Adrenal gland (tissue), 12 donors: ENCODE data around the gene ZNF74. TPM values are rescaled to one million over a fixed set of nuclear protein-coding genes. Genes with fewer than 3 reads are reported as not detected.

Experiments used
- DNase-seq, 7 donors: peaks; one replicate each; pipeline ENCODE4 v3.0.0-alpha.2; 2019 to 2020
- H3K27ac ChIP-seq, 5 donors: fragments of 200-600 bp; sonication (generic) in 4 of 5; 1 replicate in 3 of 5; 2 replicates in 2 of 5; pipeline versions ENCODE4 v1.5.1 to v1.8.0; 2016 to 2020; ENCODE audit warnings: mild to moderate bottlenecking in 1 of 5
- H3K27me3 ChIP-seq: fragments of 200-600 bp; 2 replicates; pipeline ENCODE4 v1.8.0; 2021
- H3K36me3 ChIP-seq, 2 donors: fragments of 200-600 bp; replicated peaks in 1 of 2; 1 replicate in 1 of 2; 2 replicates in 1 of 2; pipeline versions ENCODE4 v1.5.1 to v1.8.0; 2018 to 2022
- H3K4me1 ChIP-seq, 2 donors: fragments of 200-600 bp; replicated peaks in 1 of 2; 1 replicate in 1 of 2; 2 replicates in 1 of 2; pipeline versions ENCODE4 v1.5.1 to v1.8.0; 2018 to 2021
- H3K4me3 ChIP-seq, 4 donors: fragments of 200-600 bp; sonication (generic) in 3 of 4; one replicate each; pipeline ENCODE4 v1.5.1; 2016 to 2018
- H3K9me3 ChIP-seq, 3 donors: fragments of 200-600 bp; sonication (generic) in 1 of 3; replicated peaks in 1 of 3; 1 replicate in 2 of 3; 2 replicates in 1 of 3; pipeline versions ENCODE4 v1.5.1 to v1.8.0; 2016 to 2021
- CTCF ChIP-seq, 6 experiments: fragments of 450-650 bp in 4 of 6; fragments of 200-600 bp in 2 of 6; sonication (generic) in 1 of 6; IDR thresholded peaks; 1 replicate in 5 of 6; 2 replicates in 1 of 6; pipeline versions ENCODE4 v1.5.1 to v1.8.0; 2016 to 2021; ENCODE audit warnings: antibody characterized with exemption in 6 of 6, mild to moderate bottlenecking in 2 of 6, moderate library complexity in 1 of 6
- POLR2A ChIP-seq, 2 donors: fragments of 450-650 bp; IDR thresholded peaks; one replicate each; pipeline ENCODE4 v1.6.1; 2017; ENCODE audit warnings: antibody characterized with exemption in 2 of 2, mild to moderate bottlenecking in 2 of 2, moderate library complexity in 1 of 2
- WGBS, 4 donors: extraction: QIAGEN DNeasy Blood & Tissue Kit in 2 of 4; methylation state at CpG; one replicate each; pipeline versions ENCODE4 v1.1.5 to v1.1.7; 2013 to 2017; 5-methylcytosine and 5-hydroxymethylcytosine counted together
- intact Hi-C, 2 donors: fragments of 100-400 bp; cut with DNase I; formaldehyde crosslinking; loops; one replicate each; pipeline versions ENCODE4 v1.14.1 to v1.15.0; 2022 to 2023
- polyA plus RNA-seq, 3 donors: library from polyadenylated mRNA; stranded (reverse); fragments of 200-250 nt in 2 of 3; fragments of 350-450 nt in 1 of 3; fragmentation: Illumina TruSeq in 1 of 3; extraction: RNeasy Lipid Tissue Mini Kit (QIAGEN cat#74804) in 1 of 3; gene quantifications; one replicate each; pipeline ENCODE4 v1.2.3, GENCODE V29; 2013 to 2014
- total RNA-seq, 9 donors: library from RNA; depleted of rRNA in 4 of 9; stranded (reverse); fragments of >200 nt in 4 of 9; fragments of 120-200 nt in 1 of 9; fragmentation: NEBNext Ultra II Directional in 1 of 9; extraction: Animal tissue kit (Norgen Biotek cat#: 25700) in 1 of 9; gene quantifications; one replicate each; pipeline versions ENCODE4 v1.1.0 to v1.2.4, GENCODE V29; 2013 to 2023
- donor health status: healthy with polysubstance abuse.
- donor health status: Bipolar disorder and iron deficiency.
- donor health status: DM: yes; HTN: yes; CAD: no.
- donor health status: DM: no; HTN: no; CAD: no.
- donor health status: DM: no; HTN: no; CAD: no.
- donor health status: DM: yes; HTN: yes; CAD: no.

Gene ZNF74
- total and polyA plus RNA-seq, 12 donors: 4.4 to 28.9 (median 9.5) TPM

- H3K27ac ChIP-seq: no peak overlapping the region
- H3K4me1 ChIP-seq: peaks cover 0 to 17% of the 10 kb centered on the region in 2 donors
- H3K36me3 ChIP-seq: no peaks in the 10 kb centered on the region
- H3K27me3 ChIP-seq: no peaks in the 10 kb centered on the region
- intact Hi-C loops: no loop called here
- no peaks in the 10 kb centered on the region for H3K9me3 ChIP-seq
- TF ChIP-seq POLR2A (IDR thresholded peaks at IDR 0.05) (no peak), CTCF (IDR thresholded peaks at IDR 0.05) (no peak)
- no peak overlapping the region for H3K4me3 ChIP-seq
- DNase-seq: no peak
- 74 to 78% (median 77%) methylated on average over 2 of the region's 2 CpGs for WGBS, 4 donors
Measured at GRCh38 chr22:20395907-20396287, 1.9 kb downstream of the ZNF74 start.

- intact Hi-C loops: no loop called here
- Histone ChIP-seq H3K4me3 (no peak overlapping the region), H3K27ac (no peak overlapping the region), H3K27me3 (no peaks in the 10 kb centered on the region), H3K9me3 (no peaks in the 10 kb centered on the region), H3K36me3 (no peaks in the 10 kb centered on the region), H3K4me1 (peaks cover 0 to 17% of the 10 kb centered on the region in 2 donors)
- no peak for TF ChIP-seq CTCF (IDR thresholded peaks at IDR 0.05)
- TF ChIP-seq POLR2A (IDR thresholded peaks at IDR 0.05): no peak
- peak in 1 of 7 donors; percentile 17 for DNase-seq
- 83 to 100% (median 88%) methylated on average over 1 of the region's 1 CpG for WGBS, 4 donors
Measured at GRCh38 chr22:20396639-20397038, 2.7 kb downstream of the ZNF74 start.

- intact Hi-C loops: no loop called here
- no peak for DNase-seq
- no peak overlapping the region for H3K4me3 ChIP-seq
- no peaks in the 10 kb centered on the region for H3K36me3 ChIP-seq
- no peaks in the 10 kb centered on the region for H3K27me3 ChIP-seq
- H3K27ac ChIP-seq: no peak overlapping the region
- no peaks in the 10 kb centered on the region for H3K9me3 ChIP-seq
- peaks cover 0 to 17% of the 10 kb centered on the region in 2 donors for H3K4me1 ChIP-seq
- WGBS, 4 donors: 86 to 93% (median 91%) methylated on average over 2 of the region's 2 CpGs
- TF ChIP-seq CTCF (IDR thresholded peaks at IDR 0.05) (no peak), POLR2A (IDR thresholded peaks at IDR 0.05) (no peak)
Measured at GRCh38 chr22:20397498-20397897, 3.5 kb downstream of the ZNF74 start.

GRCh38 chr22:20398420-20398819 lies 4.5 kb downstream of the ZNF74 start:
- H3K27ac ChIP-seq: no peak overlapping the region
- peaks cover 0 to 16% of the 10 kb centered on the region in 2 donors for H3K4me1 ChIP-seq
- H3K27me3 ChIP-seq: no peaks in the 10 kb centered on the region
- no peak for DNase-seq
- no peak overlapping the region for H3K4me3 ChIP-seq
- no peak for TF ChIP-seq CTCF (IDR thresholded peaks at IDR 0.05)
- TF ChIP-seq POLR2A (IDR thresholded peaks at IDR 0.05): no peak
- WGBS, 4 donors: 95 to 98% (median 98%) methylated on average over 5 of the region's 5 CpGs
- H3K36me3 ChIP-seq: no peaks in the 10 kb centered on the region
- no peaks in the 10 kb centered on the region for H3K9me3 ChIP-seq
- intact Hi-C loops: no loop called here
